Smooth muscle cell (in vitro differentiated cells): Measurements from ENCODE around the gene MOB3B. TPM values are rescaled to one million over a fixed set of nuclear protein-coding genes. Genes with fewer than 3 reads are reported as not detected.

Experiments
- DNase-seq: peaks from one replicate; lab custom pipeline; 2025; ENCODE audit not compliant: unreplicated experiment; lab: John Stamatoyannopoulos, UW
- H2AFZ ChIP-seq: fragments of 200-600 bp; sonication (generic); 2 replicates; pipeline ENCODE4 v1.6.0; 2016; ENCODE audit warnings: antibody characterized with exemption, low read depth, mild to moderate bottlenecking
- H3F3A ChIP-seq: fragments of 200-600 bp; sonication (generic); 2 replicates; pipeline ENCODE4 v1.6.0; 2017; ENCODE audit warnings: antibody characterized with exemption, low read depth
- H3K27ac ChIP-seq: fragments of 200-600 bp; sonication (generic); 2 replicates; pipeline ENCODE4 v1.5.1; 2016; ENCODE audit warnings: low read depth, mild to moderate bottlenecking
- H3K27me3 ChIP-seq: fragments of 200-600 bp; sonication (generic); 2 replicates; pipeline ENCODE4 v1.6.1; 2016; ENCODE audit warnings: low read depth, mild to moderate bottlenecking
- H3K36me3 ChIP-seq: fragments of 200-600 bp; sonication (generic); 2 replicates; pipeline ENCODE4 v1.5.1; 2016; ENCODE audit warnings: low read depth
- H3K4me1 ChIP-seq: fragments of 200-600 bp; sonication (generic); 2 replicates; pipeline ENCODE4 v1.5.1; 2016; ENCODE audit warnings: low read depth
- H3K4me2 ChIP-seq: fragments of 200-600 bp; sonication (generic); 2 replicates; pipeline ENCODE4 v1.6.0; 2016; ENCODE audit warnings: mild to moderate bottlenecking
- H3K4me3 ChIP-seq: fragments of 200-600 bp; sonication (generic); 2 replicates; pipeline ENCODE4 v1.5.1; 2016; ENCODE audit warnings: mild to moderate bottlenecking
- H3K79me2 ChIP-seq: fragments of 200-600 bp; sonication (generic); 2 replicates; pipeline ENCODE4 v1.6.0; 2016; ENCODE audit warnings: low read depth, mild to moderate bottlenecking
- H3K9ac ChIP-seq: fragments of 200-600 bp; sonication (generic); 2 replicates; pipeline ENCODE4 v1.6.0; 2016; ENCODE audit warnings: low read depth
- H3K9me3 ChIP-seq: fragments of 200-600 bp; sonication (generic); replicated peaks from 2 replicates; pipeline ENCODE4 v1.5.1; 2016; ENCODE audit warnings: low read depth
- H4K20me1 ChIP-seq: fragments of 200-600 bp; sonication (generic); 2 replicates; pipeline ENCODE4 v1.6.0; 2016; ENCODE audit warnings: low read depth
- WGBS: methylation state at CpG from one replicate; pipeline ENCODE4 v1.1.7; 2016; ENCODE audit warnings: low lambda C conversion rate; 5-methylcytosine and 5-hydroxymethylcytosine counted together
- polyA plus RNA-seq: library from polyadenylated mRNA; unstranded; fragments of >200 nt; fragmentation: Nextera tagmentation; extraction: Ambion mirVana; gene quantifications from 2 replicates; pipeline ENCODE4 v1.2.1, GENCODE V29; 2016
- total RNA-seq: library from RNA; depleted of rRNA; stranded (reverse); fragments of >200 nt; gene quantifications from 2 replicates; pipeline ENCODE4 v1.2.3, GENCODE V29; 2014
- TF ChIP-seq, protein P1 (sequence below): fragments of 200-600 bp; sonication (generic); IDR thresholded peaks from 2 replicates; pipeline ENCODE4 v1.5.1; 2017; ENCODE audit warnings: borderline replicate concordance, mild to moderate bottlenecking, antibody characterized with exemption; ENCODE audit not compliant: insufficient read depth, poor library complexity, severe bottlenecking

The MOB3B gene
- total and polyA plus RNA-seq, 2 experiments from 2014 or later = 1.7 to 5.8 TPM

- no peak for DNase-seq
- Histone ChIP-seq H2AFZ (no peak overlapping the region), H3K27ac (no peak overlapping the region), H3K4me3 (no peak overlapping the region), H3K36me3 (no peaks in the 10 kb centered on the region), H3F3A (no peaks in the 10 kb centered on the region), H4K20me1 (no peaks in the 10 kb centered on the region), H3K9ac (no peak overlapping the region), H3K4me1 (peaks cover 15% of the 10 kb centered on the region), H3K79me2 (no peaks in the 10 kb centered on the region), H3K4me2 (no peak overlapping the region), H3K9me3 (no peaks in the 10 kb centered on the region), H3K27me3 (no peaks in the 10 kb centered on the region)
- TF ChIP-seq, protein P1, sequence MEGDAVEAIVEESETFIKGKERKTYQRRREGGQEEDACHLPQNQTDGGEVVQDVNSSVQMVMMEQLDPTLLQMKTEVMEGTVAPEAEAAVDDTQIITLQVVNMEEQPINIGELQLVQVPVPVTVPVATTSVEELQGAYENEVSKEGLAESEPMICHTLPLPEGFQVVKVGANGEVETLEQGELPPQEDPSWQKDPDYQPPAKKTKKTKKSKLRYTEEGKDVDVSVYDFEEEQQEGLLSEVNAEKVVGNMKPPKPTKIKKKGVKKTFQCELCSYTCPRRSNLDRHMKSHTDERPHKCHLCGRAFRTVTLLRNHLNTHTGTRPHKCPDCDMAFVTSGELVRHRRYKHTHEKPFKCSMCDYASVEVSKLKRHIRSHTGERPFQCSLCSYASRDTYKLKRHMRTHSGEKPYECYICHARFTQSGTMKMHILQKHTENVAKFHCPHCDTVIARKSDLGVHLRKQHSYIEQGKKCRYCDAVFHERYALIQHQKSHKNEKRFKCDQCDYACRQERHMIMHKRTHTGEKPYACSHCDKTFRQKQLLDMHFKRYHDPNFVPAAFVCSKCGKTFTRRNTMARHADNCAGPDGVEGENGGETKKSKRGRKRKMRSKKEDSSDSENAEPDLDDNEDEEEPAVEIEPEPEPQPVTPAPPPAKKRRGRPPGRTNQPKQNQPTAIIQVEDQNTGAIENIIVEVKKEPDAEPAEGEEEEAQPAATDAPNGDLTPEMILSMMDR = no peak
- WGBS = 92% methylated on average over 2 of the region's 2 CpGs
These were observed 218.4 kb downstream of the MOB3B start for GRCh38 chr9:27311184-27311583.

GRCh38 chr9:27310582-27310981 lies 219.0 kb downstream of the MOB3B start:
- Histone ChIP-seq H3K27me3 (no peaks in the 10 kb centered on the region), H3K4me3 (no peak overlapping the region), H4K20me1 (no peaks in the 10 kb centered on the region), H2AFZ (no peak overlapping the region), H3K36me3 (no peaks in the 10 kb centered on the region), H3K27ac (no peak overlapping the region), H3K4me2 (no peak overlapping the region), H3K9ac (no peak overlapping the region), H3F3A (no peaks in the 10 kb centered on the region), H3K9me3 (no peaks in the 10 kb centered on the region), H3K4me1 (peaks cover 15% of the 10 kb centered on the region), H3K79me2 (no peaks in the 10 kb centered on the region)
- WGBS = 87% methylated on average over 2 of the region's 2 CpGs
- TF ChIP-seq, protein P1 = no peak
- DNase-seq = no peak

DNA sequence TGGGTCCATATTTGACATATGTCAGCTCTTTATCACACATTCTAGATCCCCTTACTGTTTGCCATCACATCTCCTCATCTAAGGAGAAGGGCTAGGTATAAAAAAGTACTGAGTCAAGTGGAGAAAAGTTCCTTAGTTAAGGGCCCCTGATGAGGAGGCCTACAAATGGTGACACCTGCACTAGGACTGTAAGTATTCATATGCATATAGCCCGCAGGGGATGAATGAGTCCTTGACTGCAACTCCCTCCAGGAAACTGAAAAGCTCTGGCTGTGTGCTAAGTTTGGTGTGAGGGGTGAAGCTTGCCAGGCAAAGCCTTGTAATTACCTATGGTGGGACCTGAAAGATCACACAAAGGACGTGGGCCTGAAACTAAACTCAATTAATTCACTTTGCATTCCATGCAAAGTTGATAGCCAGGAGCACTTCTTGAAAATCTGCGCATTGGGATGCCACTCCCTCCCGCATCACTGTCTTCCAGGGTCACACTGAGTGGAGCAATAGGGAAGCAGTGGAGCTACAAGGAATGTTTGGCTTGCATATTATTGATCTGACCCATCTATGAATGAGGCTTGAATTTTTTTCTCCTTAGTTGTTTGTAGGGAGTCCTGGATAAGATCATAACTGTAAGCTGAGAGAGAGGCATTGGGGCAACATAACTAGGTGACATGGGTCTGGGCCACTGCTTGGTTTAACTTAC lies 220.8 kb downstream of the MOB3B start:
- H3K27ac ChIP-seq = no peak overlapping the region
- no peak overlapping the region for H3K9ac ChIP-seq
- TF ChIP-seq, protein P1 = no peak
- no peak overlapping the region for H3K4me2 ChIP-seq
- H3K9me3 ChIP-seq = no peaks in the 10 kb centered on the region
- 60% methylated on average over 4 of the region's 4 CpGs for WGBS
- peaks cover 15% of the 10 kb centered on the region for H3K4me1 ChIP-seq
- H3K79me2 ChIP-seq = no peaks in the 10 kb centered on the region
- no peak overlapping the region for H2AFZ ChIP-seq
- no peaks in the 10 kb centered on the region for H3K36me3 ChIP-seq
- H3K27me3 ChIP-seq = no peaks in the 10 kb centered on the region
- H4K20me1 ChIP-seq = no peaks in the 10 kb centered on the region
- no peak overlapping the region for H3K4me3 ChIP-seq
- H3F3A ChIP-seq = no peaks in the 10 kb centered on the region
- DNase-seq = no peak

DNA sequence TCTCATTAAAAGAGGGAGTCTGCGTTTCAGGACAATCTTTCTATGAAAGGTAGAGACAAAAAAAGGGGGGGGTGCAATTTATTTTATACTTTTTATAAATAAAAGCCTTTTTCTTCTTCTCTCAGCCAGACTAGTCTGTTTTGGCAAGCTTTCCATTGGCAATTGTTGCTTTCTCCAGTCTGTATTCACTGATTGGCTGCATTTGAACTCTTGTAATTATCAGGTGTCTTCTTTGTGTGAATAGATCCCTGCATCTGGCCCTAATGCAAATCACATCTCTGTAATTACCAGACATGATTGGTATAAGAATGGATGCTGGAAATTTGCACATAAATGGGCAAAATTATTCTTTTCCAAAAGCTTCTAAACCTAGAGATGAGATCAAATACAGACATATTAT lies 225.1 kb downstream of the MOB3B start:
- H3F3A ChIP-seq = no peaks in the 10 kb centered on the region
- no peaks in the 10 kb centered on the region for H3K36me3 ChIP-seq
- WGBS = 88% methylated on average over 1 of the region's 1 CpG
- H3K4me1 ChIP-seq = no peaks in the 10 kb centered on the region
- no peak overlapping the region for H3K4me2 ChIP-seq
- TF ChIP-seq, protein P1 = no peak
- no peak overlapping the region for H3K4me3 ChIP-seq
- no peaks in the 10 kb centered on the region for H3K79me2 ChIP-seq
- H3K9me3 ChIP-seq = no peaks in the 10 kb centered on the region
- H2AFZ ChIP-seq = no peak overlapping the region
- no peak overlapping the region for H3K27ac ChIP-seq
- no peak for DNase-seq
- no peaks in the 10 kb centered on the region for H4K20me1 ChIP-seq
- no peaks in the 10 kb centered on the region for H3K27me3 ChIP-seq
- no peak overlapping the region for H3K9ac ChIP-seq
